GM12878 (cell line): Measurements from ENCODE around the gene MOG. TPM values are rescaled to one million over a fixed set of nuclear protein-coding genes. Genes with fewer than 3 reads are reported as not detected.

Source experiments
- ATAC-seq: fragments of 200-7000 bp; cut with Tn5 transposase; 3 replicates; pipeline ENCODE4 v1.9.1; 2020; ENCODE audit warnings: mild to moderate bottlenecking, moderate library complexity
- BruUV-seq: library from RNA; stranded (reverse); fragments of 400-500 nt; replicated peaks from 2 replicates; lab custom pipeline; 2021; lab: Mats Ljungman, UMichigan
- CTCF ChIA-PET: fragments of 300-600 bp; sonication (Branson Sonifier 250); formaldehyde crosslinking; extraction: SDS; loops from one replicate; lab custom pipeline; 2021; ENCODE audit warnings: inconsistent platforms; lab: Yijun Ruan, JAX
- POLR2A ChIA-PET: fragments of 350-600 bp; formaldehyde crosslinking; extraction: SDS; loops from one replicate; lab custom pipeline; 2021; ENCODE audit warnings: inconsistent platforms; lab: Charles Lee
- RAD21 ChIA-PET: fragments of 300-600 bp; sonication (Branson Sonifier 250); formaldehyde crosslinking; loops from one replicate; lab custom pipeline; 2023; ENCODE audit warnings: antibody characterized with exemption; ENCODE audit not compliant: unreplicated experiment; lab: Charles Lee
- SMC1A ChIA-PET: fragments of 300-600 bp; sonication (Branson Sonifier 250); formaldehyde crosslinking; loops from one replicate; lab custom pipeline; 2023; ENCODE audit not compliant: unreplicated experiment, uncharacterized antibody; lab: Charles Lee
- DNase-seq: peaks from one replicate; pipeline ENCODE4 v3.0.0-alpha.2; 2011; ENCODE audit warnings: low read depth, low spot score
- FAIRE-seq: peaks from 3 replicates; lab custom pipeline; 2011; peaks lifted over from hg19 to GRCh38; lab: Jason Lieb, UNC
- H2AFZ ChIP-seq: 2 replicates; pipeline ENCODE4 v1.6.0; 2011; ENCODE audit warnings: low read depth, low read length, control low read depth; ENCODE audit not compliant: control insufficient read depth
- H3K27ac ChIP-seq: 2 replicates; pipeline ENCODE4 v1.5.1; 2011; ENCODE audit warnings: control low read depth; ENCODE audit not compliant: control insufficient read depth, insufficient read depth
- H3K27me3 ChIP-seq, 2 experiments: replicated peaks in 1 of 2; 2 replicates each; pipeline versions ENCODE4 v1.6.0 to v1.6.1; 2011; ENCODE audit warnings: low read length in 1 of 2; ENCODE audit not compliant: control insufficient read depth in 2 of 2, insufficient read depth in 2 of 2
- H3K36me3 ChIP-seq, 2 experiments: 2 replicates each; pipeline ENCODE4 v1.5.1; 2011; ENCODE audit warnings: low read length in 1 of 2; ENCODE audit not compliant: control insufficient read depth in 2 of 2, insufficient read depth in 2 of 2
- H3K4me1 ChIP-seq: 2 replicates; pipeline ENCODE4 v1.6.1; 2011; ENCODE audit warnings: mild to moderate bottlenecking, low read length, moderate library complexity, mixed read lengths; ENCODE audit not compliant: control insufficient read depth, insufficient read depth
- H3K4me2 ChIP-seq: 2 replicates; pipeline ENCODE4 v1.6.0; 2011; ENCODE audit warnings: control low read depth; ENCODE audit not compliant: control insufficient read depth, insufficient read depth
- H3K4me3 ChIP-seq: fragments of 200-600 bp; sonication (generic); 2 replicates; pipeline ENCODE4 v1.5.1; 2016
- H3K79me2 ChIP-seq: 2 replicates; pipeline ENCODE4 v1.6.0; 2011; ENCODE audit warnings: low read length; ENCODE audit not compliant: control insufficient read depth, insufficient read depth
- H3K9ac ChIP-seq: 2 replicates; pipeline ENCODE4 v1.8.0; 2011; ENCODE audit warnings: low read length, control low read depth, mixed read lengths; ENCODE audit not compliant: control insufficient read depth, insufficient read depth
- H3K9me3 ChIP-seq: replicated peaks from 3 replicates; pipeline ENCODE4 v1.5.1; 2011; ENCODE audit warnings: mild to moderate bottlenecking, low read length; ENCODE audit not compliant: control insufficient read depth, insufficient read depth
- H4K20me1 ChIP-seq: 2 replicates; pipeline ENCODE4 v1.6.0; 2011; ENCODE audit not compliant: control insufficient read depth, insufficient read depth
- CHD4 ChIP-seq: fragments of 200-600 bp; sonication (generic); IDR thresholded peaks from 2 replicates; pipeline ENCODE4 v1.6.1; 2016; ENCODE audit warnings: mild to moderate bottlenecking
- HDGF ChIP-seq: fragments of 450-650 bp; IDR thresholded peaks from 2 replicates; pipeline ENCODE4 v1.6.1; 2016; ENCODE audit warnings: antibody characterized with exemption
- MXI1 ChIP-seq: fragments of 150-350 bp; IDR thresholded peaks from 2 replicates; pipeline ENCODE4 v1.6.1; 2011; ENCODE audit warnings: low read depth, mild to moderate bottlenecking, inconsistent platforms, low read length, improper control_type of control experiment
- POLR2AphosphoS5 ChIP-seq: IDR thresholded peaks from 2 replicates; pipeline ENCODE4 v1.6.1; 2011; ENCODE audit warnings: mild to moderate bottlenecking, low read length, inconsistent platforms
- SMARCA5 ChIP-seq: fragments of 450-650 bp; IDR thresholded peaks from 2 replicates; pipeline ENCODE4 v1.6.1; 2017; ENCODE audit warnings: mild to moderate bottlenecking
- ZSCAN29 ChIP-seq: fragments of 450-650 bp; IDR thresholded peaks from 2 replicates; pipeline ENCODE4 v1.6.1; 2017; ENCODE audit warnings: mild to moderate bottlenecking, moderate library complexity
- WGBS: methylation state at CpG from one replicate; pipeline ENCODE4 v1.1.6; 2016; ENCODE audit warnings: low lambda C conversion rate; ENCODE audit not compliant: insufficient replicate concordance, insufficient coverage; ENCODE audit errors: missing lambda C conversion rate; 5-methylcytosine and 5-hydroxymethylcytosine counted together
- in situ Hi-C: fragments of 300-500 bp; cut with MboI; formaldehyde crosslinking; loops from 9 replicates; pipeline ENCODE4 v1.14.3; 2018; ENCODE audit warnings: mixed read lengths
- intact Hi-C: fragments of 100-400 bp; cut with micrococcal nuclease; formaldehyde crosslinking; loops from one replicate; pipeline ENCODE4 v1.14.2; 2022; ENCODE audit not compliant: unreplicated experiment
- polyA plus RNA-seq, 11 experiments: library from polyadenylated mRNA; depleted of rRNA in 4 of 11; unstranded in 6 of 11; stranded (reverse) in 5 of 11; fragments of >200 nt; fragmentation: Nextera tagmentation in 4 of 11; fragmentation: Illumina TruSeq in 1 of 11; extraction: Ambion mirVana in 4 of 11; extraction: Trizol in 1 of 11; gene quantifications; 1 replicate in 1 of 11; 2 replicates in 10 of 11; pipeline versions ENCODE4 v1.2.1 to v1.2.3, GENCODE V29; 2011 to 2016; ENCODE audit warnings: inconsistent platforms in 2 of 11, missing spikeins in 2 of 11, low read depth in 1 of 11
- total RNA-seq, 4 experiments: library from RNA; depleted of rRNA in 3 of 4; stranded (reverse); fragments of >200 nt in 3 of 4; fragmentation: Illumina TruSeq in 1 of 4; extraction: Trizol in 1 of 4; gene quantifications; 2 replicates each; pipeline versions ENCODE4 v1.2.1 to v1.2.3, GENCODE V29; 2013 to 2021
- TF ChIP-seq, protein P1 (sequence below): IDR thresholded peaks from 2 replicates; pipeline ENCODE4 v1.6.1; 2011; ENCODE audit warnings: borderline replicate concordance, low read depth, mild to moderate bottlenecking, moderate library complexity, mixed read lengths, low read length; ENCODE audit not compliant: insufficient read depth; ENCODE audit errors: extremely low read length
- TF ChIP-seq, protein P2 (sequence below): fragments of 450-650 bp; IDR thresholded peaks from 2 replicates; pipeline ENCODE4 v1.6.1; 2017; ENCODE audit warnings: mild to moderate bottlenecking, moderate library complexity

Gene MOG
- total and polyA plus RNA-seq, 10 of the 15 experiments (the other 5 are each of a cell fraction or from before 2014, with no cell fraction given) = not detected

DNA sequence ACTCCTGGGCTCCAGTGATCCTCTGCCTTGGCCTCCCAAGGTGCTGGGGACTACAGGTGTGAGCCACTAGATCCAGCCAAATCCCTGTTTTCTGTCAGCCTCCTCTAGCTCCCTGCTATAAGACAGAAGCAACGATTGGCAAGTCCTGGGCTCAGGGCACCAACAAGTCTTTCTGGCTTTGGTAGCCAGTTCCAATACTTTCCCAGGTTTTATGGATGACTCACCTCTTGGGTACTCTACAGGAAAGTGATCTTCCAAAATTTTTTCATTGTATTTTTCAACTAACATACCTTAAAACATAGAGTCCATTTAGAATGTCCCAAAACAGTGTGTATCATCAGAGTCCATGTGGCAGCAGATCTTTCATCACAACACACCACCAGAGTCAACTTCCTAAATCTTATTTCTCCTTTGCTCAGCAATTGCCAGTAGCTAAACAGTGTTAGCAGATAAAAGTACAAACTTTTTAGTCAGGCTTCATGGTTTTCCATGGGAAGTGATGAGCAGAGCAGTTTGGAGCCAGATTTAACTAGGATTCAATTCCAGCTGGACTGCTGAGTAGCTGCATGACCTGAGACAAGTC lies 37.2 kb upstream of the MOG start:
- POLR2A ChIA-PET = no interaction called here
- ATAC-seq = no peak
- no peak overlapping the region for H3K27ac ChIP-seq
- no peak for TF ChIP-seq HDGF
- TF ChIP-seq MXI1 = no peak
- TF ChIP-seq, protein P1, sequence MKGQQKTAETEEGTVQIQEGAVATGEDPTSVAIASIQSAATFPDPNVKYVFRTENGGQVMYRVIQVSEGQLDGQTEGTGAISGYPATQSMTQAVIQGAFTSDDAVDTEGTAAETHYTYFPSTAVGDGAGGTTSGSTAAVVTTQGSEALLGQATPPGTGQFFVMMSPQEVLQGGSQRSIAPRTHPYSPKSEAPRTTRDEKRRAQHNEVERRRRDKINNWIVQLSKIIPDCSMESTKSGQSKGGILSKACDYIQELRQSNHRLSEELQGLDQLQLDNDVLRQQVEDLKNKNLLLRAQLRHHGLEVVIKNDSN = no peak
- no peak for TF ChIP-seq SMARCA5
- TF ChIP-seq POLR2AphosphoS5 = no peak
- TF ChIP-seq, protein P2, sequence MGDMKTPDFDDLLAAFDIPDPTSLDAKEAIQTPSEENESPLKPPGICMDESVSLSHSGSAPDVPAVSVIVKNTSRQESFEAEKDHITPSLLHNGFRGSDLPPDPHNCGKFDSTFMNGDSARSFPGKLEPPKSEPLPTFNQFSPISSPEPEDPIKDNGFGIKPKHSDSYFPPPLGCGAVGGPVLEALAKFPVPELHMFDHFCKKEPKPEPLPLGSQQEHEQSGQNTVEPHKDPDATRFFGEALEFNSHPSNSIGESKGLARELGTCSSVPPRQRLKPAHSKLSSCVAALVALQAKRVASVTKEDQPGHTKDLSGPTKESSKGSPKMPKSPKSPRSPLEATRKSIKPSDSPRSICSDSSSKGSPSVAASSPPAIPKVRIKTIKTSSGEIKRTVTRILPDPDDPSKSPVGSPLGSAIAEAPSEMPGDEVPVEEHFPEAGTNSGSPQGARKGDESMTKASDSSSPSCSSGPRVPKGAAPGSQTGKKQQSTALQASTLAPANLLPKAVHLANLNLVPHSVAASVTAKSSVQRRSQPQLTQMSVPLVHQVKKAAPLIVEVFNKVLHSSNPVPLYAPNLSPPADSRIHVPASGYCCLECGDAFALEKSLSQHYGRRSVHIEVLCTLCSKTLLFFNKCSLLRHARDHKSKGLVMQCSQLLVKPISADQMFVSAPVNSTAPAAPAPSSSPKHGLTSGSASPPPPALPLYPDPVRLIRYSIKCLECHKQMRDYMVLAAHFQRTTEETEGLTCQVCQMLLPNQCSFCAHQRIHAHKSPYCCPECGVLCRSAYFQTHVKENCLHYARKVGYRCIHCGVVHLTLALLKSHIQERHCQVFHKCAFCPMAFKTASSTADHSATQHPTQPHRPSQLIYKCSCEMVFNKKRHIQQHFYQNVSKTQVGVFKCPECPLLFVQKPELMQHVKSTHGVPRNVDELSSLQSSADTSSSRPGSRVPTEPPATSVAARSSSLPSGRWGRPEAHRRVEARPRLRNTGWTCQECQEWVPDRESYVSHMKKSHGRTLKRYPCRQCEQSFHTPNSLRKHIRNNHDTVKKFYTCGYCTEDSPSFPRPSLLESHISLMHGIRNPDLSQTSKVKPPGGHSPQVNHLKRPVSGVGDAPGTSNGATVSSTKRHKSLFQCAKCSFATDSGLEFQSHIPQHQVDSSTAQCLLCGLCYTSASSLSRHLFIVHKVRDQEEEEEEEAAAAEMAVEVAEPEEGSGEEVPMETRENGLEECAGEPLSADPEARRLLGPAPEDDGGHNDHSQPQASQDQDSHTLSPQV = no peak
- no peak for TF ChIP-seq CHD4
- no peak for TF ChIP-seq ZSCAN29
- CTCF ChIA-PET = no interaction called here
- in situ Hi-C loops = no loop called here
- H3K4me1 ChIP-seq = no peaks in the 10 kb centered on the region
- no peaks in the 10 kb centered on the region for H3K9me3 ChIP-seq
- no peak overlapping the region for H3K4me2 ChIP-seq
- no peak overlapping the region for H2AFZ ChIP-seq
- RAD21 ChIA-PET = no interaction called here
- no TSS peak for BruUV-seq
- no peak for FAIRE-seq
- 77% methylated on average over 1 of the region's 1 CpG for WGBS
- no peak for DNase-seq
- no peaks in the 10 kb centered on the region for H3K79me2 ChIP-seq
- intact Hi-C loops = no loop called here
- no peak overlapping the region for H3K9ac ChIP-seq
- SMC1A ChIA-PET = no interaction called here
- H3K27me3 ChIP-seq = no peaks in the 10 kb centered on the region
- no peak overlapping the region for H3K4me3 ChIP-seq
- H3K36me3 ChIP-seq = no peaks in the 10 kb centered on the region; a peak in 1 of 4 replicates
- no peaks in the 10 kb centered on the region for H4K20me1 ChIP-seq
